GM18858 (cell line): Measurements from ENCODE around the gene GRIK4.

Experiments used
- ATAC-seq: cut with Tn5 transposase; IDR thresholded peaks from one replicate; pipeline ENCODE4 v1.9.1; 2021; ENCODE audit not compliant: unreplicated experiment

GRIK4 gene

GRCh38 chr11:120827198-120827597 is 315.6 kb downstream of the GRIK4 start:
- ATAC-seq: no peak

GRCh38 chr11:120827820-120828219 is 316.3 kb downstream of the GRIK4 start:
- ATAC-seq: no peak

DNA sequence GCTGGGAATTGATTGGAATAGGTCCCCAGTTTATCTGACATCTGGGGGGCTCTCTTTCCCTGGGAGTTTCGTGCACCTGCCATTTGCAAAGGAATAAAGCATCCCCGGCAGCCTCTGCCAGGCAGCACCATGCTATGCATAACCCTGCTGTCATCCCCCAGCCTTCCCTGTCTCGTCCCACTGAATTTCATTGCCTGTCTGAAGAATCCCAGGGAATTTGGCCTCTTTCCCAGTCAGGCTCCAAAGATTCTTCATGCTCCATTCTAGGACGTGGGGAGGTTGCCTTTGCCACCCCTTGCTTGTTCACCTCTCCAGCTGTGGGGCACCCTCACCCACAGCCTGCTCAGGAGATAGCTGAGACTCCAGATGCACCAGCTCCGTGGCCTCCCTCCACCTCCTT is 317.3 kb downstream of the GRIK4 start:
- no peak for ATAC-seq

DNA sequence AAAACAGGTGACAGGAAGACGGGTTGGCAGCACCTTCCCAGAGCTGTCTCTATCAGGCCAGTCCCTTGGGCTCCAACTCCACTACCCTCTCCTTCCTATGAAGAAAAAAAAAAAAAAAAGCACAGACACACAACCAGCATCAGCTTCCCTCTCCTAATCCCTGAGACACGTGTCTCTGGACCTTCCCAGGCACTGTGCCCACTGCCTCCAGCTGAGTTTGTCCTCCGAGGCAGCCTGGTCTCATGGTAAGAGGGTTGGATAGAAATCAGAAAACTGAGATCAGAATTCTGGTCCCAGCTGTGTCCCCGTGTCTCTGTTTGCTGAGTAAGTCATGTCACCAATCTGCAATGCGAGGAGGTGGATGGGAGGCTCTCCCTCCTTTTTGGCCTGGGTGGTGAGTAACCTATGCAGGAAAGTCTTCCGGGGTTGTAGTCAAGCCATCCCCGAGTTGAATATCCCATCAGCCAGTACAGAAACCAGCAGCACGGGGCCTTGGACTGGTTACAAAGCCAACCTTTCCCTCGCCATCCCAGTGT is 318.6 kb downstream of the GRIK4 start:
- ATAC-seq: no peak

DNA sequence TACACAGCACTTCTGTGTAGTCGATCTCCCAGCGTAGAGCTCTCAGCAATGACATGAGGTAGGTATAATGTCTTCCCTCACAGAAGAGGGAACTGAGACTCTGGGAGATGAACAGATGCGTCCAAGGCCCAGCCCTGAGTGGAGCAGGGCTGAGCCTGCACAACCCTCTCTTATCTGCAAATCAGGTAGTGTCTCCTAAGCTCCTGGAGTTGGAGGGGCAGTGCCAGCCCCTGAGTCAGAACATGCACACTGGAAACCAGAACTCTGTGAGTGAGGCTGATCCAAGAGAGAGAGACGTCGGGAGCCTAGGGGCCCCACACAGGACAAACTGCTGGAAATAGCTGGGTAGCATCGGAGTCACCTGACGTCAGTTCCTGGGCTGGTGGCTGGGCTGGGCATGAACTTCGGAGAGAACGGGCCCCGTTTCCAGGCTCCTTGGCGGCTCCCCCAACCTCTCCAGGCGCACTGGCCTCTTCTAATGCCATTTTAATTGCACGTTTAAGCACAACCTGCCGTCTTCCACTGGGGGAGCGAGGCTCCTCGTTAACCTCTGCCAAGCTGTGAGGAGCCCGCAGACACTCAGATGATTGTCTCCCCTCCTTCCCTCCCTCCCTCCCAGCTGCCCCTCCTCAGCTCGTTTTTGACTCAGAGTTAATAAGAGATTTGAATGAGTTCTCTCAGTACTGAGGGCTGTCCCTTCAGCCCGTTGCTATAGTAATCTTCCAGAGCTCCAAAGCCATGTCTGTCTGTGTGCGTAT is 321.1 kb downstream of the GRIK4 start:
- no peak for ATAC-seq

GRCh38 chr11:120834686-120835210 is 323.2 kb downstream of the GRIK4 start:
- ATAC-seq: no peak

- ATAC-seq: peak; percentile 95
Observed at GRCh38 chr11:120835601-120836228, 324.2 kb downstream of the GRIK4 start.

DNA sequence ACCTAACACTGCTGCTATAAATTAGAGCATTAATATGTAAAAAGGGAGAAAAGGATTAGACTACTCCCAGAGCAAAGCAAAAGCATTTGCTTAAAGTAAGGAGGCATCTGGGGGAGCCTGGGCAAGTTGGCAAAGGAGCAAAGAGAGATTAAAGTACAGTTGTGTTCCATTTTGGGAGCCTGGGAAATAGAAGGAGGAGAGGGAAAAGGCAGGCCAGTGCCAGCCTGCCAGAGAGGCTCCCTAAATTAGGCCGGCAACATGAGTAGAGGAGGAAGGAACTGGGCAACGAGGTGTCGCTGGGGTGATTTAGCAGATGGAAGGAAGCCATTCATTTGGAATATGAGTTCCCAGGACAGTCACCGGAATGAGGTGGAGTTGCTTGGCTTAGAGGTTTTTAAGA is 326.1 kb downstream of the GRIK4 start:
- no peak for ATAC-seq

- no peak for ATAC-seq
Observed at GRCh38 chr11:120839201-120839600, 327.7 kb downstream of the GRIK4 start.

GRCh38 chr11:120839846-120840402 is 328.4 kb downstream of the GRIK4 start:
- no peak for ATAC-seq

DNA sequence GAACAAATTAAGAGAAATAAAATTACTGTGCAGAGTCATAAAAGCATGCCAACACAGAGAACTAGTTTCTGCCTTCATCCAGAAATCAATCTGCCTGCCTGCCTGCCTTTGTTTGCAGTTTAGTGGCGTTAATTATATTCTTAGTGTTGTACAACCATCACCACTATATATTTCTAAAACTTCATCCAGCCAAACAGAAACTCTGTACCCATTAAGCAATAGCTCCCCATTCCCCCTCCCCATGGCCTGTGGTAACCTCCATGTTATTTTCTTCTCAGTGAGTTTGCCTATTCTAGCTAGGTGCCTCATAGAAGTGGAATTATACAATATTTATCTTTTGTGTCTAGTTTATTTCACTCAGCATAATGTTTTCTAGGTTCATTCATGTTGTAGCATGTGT is 329.1 kb downstream of the GRIK4 start:
- no peak for ATAC-seq

GRCh38 chr11:120841074-120841473 is 329.5 kb downstream of the GRIK4 start:
- ATAC-seq: no peak

DNA sequence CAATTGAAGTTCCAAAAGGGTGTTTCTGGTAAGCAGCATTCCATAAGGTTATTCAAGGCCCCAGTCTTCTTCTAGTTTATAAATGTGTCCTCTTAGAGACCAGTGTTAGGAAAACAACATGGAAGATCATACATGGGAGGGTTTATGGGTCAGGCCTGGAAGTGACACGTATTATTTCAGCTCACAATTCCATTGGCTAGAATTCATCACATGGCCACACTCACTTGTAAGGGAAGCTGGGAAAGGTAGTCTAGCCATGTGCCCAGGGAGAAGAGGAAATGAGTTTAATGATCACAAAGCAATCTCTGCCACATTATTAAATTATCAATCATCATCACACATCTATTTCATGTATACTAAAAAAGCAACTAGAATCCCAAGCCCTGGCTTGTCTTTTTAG is 330.6 kb downstream of the GRIK4 start:
- no peak for ATAC-seq

- no peak for ATAC-seq
Observed at GRCh38 chr11:120853435-120853834, 341.9 kb downstream of the GRIK4 start.

- ATAC-seq: no peak
Observed at GRCh38 chr11:120854988-120855387, 343.4 kb downstream of the GRIK4 start.

DNA sequence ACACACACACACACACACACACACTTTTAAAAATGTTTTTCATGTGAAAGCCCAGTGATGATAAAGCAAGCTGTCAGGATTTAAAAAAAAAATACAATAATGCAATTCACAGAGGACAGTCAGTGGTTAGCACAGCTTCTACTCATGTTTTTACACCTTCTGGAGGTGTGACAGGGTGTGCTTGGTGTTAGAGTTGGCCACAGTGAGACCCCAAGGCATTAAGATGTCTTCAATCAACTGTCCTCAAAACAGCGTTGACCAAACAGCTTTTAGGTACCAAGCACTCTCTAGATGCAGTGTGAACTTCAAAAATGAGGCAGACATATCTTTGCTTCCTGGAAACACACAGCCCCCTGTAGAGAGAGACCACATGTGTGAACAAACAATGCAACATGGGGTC is 346.0 kb downstream of the GRIK4 start:
- no peak for ATAC-seq

DNA sequence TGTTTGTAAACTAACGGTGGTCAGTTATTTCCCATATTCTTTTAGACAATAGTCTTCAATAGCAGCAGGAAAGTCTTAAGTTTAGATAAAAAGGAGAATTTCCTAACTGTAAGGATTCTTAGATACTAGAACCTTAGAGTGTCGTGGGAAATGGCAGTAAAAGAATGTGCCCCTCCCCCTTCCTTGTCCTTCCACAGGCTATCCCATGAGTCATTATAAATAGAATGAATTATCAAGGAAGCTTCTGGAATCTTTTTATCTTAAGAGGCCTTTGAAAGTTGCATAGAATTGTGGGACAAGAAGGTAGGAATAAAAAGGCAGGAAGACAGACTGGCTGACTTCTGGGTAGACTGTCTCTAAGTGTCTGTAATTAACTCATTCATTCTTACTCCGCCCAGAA is 347.2 kb downstream of the GRIK4 start:
- ATAC-seq: no peak

DNA sequence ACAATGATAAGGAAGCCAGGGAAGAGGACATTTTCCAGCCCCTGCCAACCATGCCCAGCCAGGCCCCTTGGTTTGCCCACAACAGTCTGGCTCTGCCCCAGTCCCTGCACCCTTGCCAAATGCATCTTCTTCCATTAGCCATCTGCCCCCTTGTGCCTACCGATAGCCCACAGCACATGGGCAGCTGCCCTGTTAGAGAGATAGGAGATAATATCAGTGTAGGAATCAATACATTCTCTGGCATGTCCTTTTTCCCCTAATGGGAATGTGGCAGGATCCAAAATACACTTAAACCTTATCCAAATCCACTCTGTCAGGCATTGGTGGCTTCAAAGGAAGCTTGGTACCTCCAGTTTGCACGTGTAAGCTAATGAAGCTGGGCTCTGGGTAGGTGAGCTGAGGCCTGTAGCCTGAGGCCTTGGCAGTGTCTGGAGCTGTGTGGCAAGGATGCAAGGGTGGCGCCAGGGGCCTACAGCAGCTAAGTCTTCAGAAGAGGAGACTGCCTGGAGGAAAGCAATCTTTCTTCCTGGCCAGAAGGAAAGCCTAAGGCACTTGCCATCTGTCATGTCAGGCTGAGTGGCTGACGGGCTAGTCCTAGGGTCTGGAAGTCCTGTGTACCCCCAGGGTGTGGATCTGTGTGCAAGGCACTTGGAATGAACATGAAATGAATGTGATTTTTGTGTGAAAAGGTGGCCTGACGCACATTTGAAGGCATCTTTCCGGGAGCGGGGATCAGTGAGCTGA is 348.2 kb downstream of the GRIK4 start:
- no peak for ATAC-seq

DNA sequence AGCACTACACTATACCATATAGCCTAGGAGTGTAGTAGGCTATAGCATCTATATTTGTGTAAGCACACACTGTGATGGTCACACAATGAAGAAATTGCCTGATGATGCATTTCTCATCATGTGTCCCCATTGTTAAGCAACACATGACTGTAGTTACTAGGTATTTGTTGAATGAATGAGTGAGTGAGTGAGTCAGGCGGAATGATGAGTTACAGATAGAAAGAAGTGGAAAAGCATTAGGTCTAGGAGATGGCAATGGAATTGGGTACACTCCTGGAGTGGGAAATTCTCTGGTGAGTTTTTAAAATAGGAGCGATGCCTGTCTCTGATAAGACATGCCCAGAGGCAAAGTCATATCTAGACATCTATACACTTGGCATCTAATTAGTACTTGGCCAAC is 351.8 kb downstream of the GRIK4 start:
- no peak for ATAC-seq

GRCh38 chr11:120867024-120867423 is 355.5 kb downstream of the GRIK4 start:
- no peak for ATAC-seq

DNA sequence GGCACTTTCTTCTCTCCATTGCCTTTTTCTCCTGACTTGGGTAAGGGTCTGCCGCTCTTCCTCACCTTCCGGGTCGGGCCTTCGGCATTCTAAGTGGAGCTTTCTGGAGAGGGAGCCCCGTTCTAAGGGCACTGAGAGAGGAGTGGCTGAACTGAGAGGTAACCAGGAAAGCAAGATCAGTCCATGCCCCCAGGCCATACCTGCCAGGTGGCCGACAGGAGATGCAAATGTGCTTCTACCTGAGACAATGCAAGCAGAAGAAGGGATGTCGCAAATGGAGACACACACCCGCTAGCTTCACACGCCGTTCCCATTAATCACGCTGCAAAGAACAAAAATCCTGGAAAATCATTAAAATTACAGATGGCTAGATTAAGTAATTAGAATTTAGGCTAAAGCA is 356.0 kb downstream of the GRIK4 start:
- no peak for ATAC-seq
